Hepatocyte (in vitro differentiated cells): ENCODE results near the gene ORM1. TPM values are rescaled to one million over a fixed set of nuclear protein-coding genes. Genes with fewer than 3 reads are reported as not detected.

ENCODE experiments used
- DNase-seq: peaks from one replicate; pipeline ENCODE4 v3.0.0-alpha.2; 2016; ENCODE audit warnings: low spot score
- H2AFZ ChIP-seq: fragments of 200-600 bp; sonication (generic); 2 replicates; pipeline ENCODE4 v1.6.0; 2016; ENCODE audit warnings: antibody characterized with exemption, mild to moderate bottlenecking
- H3K27ac ChIP-seq: fragments of 200-600 bp; sonication (generic); 2 replicates; pipeline ENCODE4 v1.5.1; 2016; ENCODE audit warnings: mild to moderate bottlenecking
- H3K27me3 ChIP-seq: fragments of 200-600 bp; sonication (generic); 2 replicates; pipeline ENCODE4 v1.6.1; 2016
- H3K36me3 ChIP-seq: fragments of 200-600 bp; sonication (generic); replicated peaks from 2 replicates; pipeline ENCODE4 v1.5.1; 2016; ENCODE audit warnings: low read depth; ENCODE audit not compliant: insufficient read depth
- H3K4me1 ChIP-seq: fragments of 200-600 bp; sonication (generic); 2 replicates; pipeline ENCODE4 v1.5.1; 2016; ENCODE audit warnings: mild to moderate bottlenecking, moderate library complexity; ENCODE audit not compliant: insufficient read depth
- H3K4me2 ChIP-seq: fragments of 200-600 bp; sonication (generic); 2 replicates; pipeline ENCODE4 v1.6.0; 2016
- H3K4me3 ChIP-seq: fragments of 200-600 bp; sonication (generic); 2 replicates; pipeline ENCODE4 v1.5.1; 2016; ENCODE audit warnings: mild to moderate bottlenecking
- H3K79me2 ChIP-seq: fragments of 200-600 bp; sonication (generic); 2 replicates; pipeline ENCODE4 v1.6.0; 2017; ENCODE audit warnings: mild to moderate bottlenecking
- H3K9me2 ChIP-seq: fragments of 200-600 bp; sonication (generic); replicated peaks from 2 replicates; pipeline ENCODE4 v1.6.0; 2017; ENCODE audit warnings: mild to moderate bottlenecking; ENCODE audit not compliant: insufficient read depth
- H3K9me3 ChIP-seq: fragments of 200-600 bp; sonication (generic); 2 replicates; pipeline ENCODE4 v1.5.1; 2016; ENCODE audit warnings: low read depth, mild to moderate bottlenecking
- H4K20me1 ChIP-seq: fragments of 200-600 bp; sonication (generic); 2 replicates; pipeline ENCODE4 v1.6.0; 2016; ENCODE audit warnings: mild to moderate bottlenecking; ENCODE audit not compliant: insufficient read depth, poor library complexity, severe bottlenecking
- CTCF ChIP-seq: fragments of 200-600 bp; sonication (generic); IDR thresholded peaks from 2 replicates; pipeline ENCODE4 v1.5.1; 2016; ENCODE audit warnings: antibody characterized with exemption, mild to moderate bottlenecking; ENCODE audit not compliant: poor library complexity
- EZH2 ChIP-seq: fragments of 200-600 bp; sonication (generic); IDR thresholded peaks from 2 replicates; pipeline ENCODE4 v1.6.1; 2016; ENCODE audit warnings: antibody characterized with exemption, mild to moderate bottlenecking, borderline replicate concordance
- EZH2phosphoT487 ChIP-seq: fragments of 200-600 bp; sonication (generic); IDR thresholded peaks from one replicate; pipeline ENCODE4 v1.6.1; 2018; ENCODE audit warnings: antibody characterized with exemption, mild to moderate bottlenecking, low read depth, moderate library complexity; ENCODE audit not compliant: unreplicated experiment, severe bottlenecking
- WGBS: methylation state at CpG from one replicate; pipeline ENCODE4 v1.1.6; 2016; ENCODE audit warnings: low lambda C conversion rate; ENCODE audit errors: missing lambda C conversion rate; 5-methylcytosine and 5-hydroxymethylcytosine counted together
- polyA plus RNA-seq: library from polyadenylated mRNA; unstranded; fragments of >200 nt; fragmentation: Nextera tagmentation; extraction: Ambion mirVana; gene quantifications from 2 replicates; pipeline ENCODE4 v1.2.1, GENCODE V29; 2016
- total RNA-seq: library from RNA; depleted of rRNA; stranded (reverse); fragments of >200 nt; gene quantifications from 2 replicates; pipeline ENCODE4 v1.2.3, GENCODE V29; 2014

The ORM1 gene
- total and polyA plus RNA-seq, 2 experiments from 2014 or later, result 472 to 976 TPM

- Histone ChIP-seq H3K4me2 (no peak overlapping the region), H2AFZ (no peak overlapping the region), H3K4me3 (no peak overlapping the region), H4K20me1 (no peaks in the 10 kb centered on the region), H3K9me2 (no peaks in the 10 kb centered on the region), H3K27ac (no peak overlapping the region), H3K9me3 (no peaks in the 10 kb centered on the region), H3K27me3 (no peaks in the 10 kb centered on the region), H3K36me3 (peaks cover 4% of the 10 kb centered on the region), H3K79me2 (no peaks in the 10 kb centered on the region), H3K4me1 (no peaks in the 10 kb centered on the region)
- WGBS, result 93% methylated on average over 6 of the region's 6 CpGs
- TF ChIP-seq CTCF (no peak), EZH2phosphoT487 (no peak), EZH2 (no peak)
- no peak for DNase-seq
These were observed 33.9 kb downstream of the ORM1 start for GRCh38 chr9:114356792-114357191.

- Histone ChIP-seq H4K20me1 (no peaks in the 10 kb centered on the region), H3K79me2 (no peaks in the 10 kb centered on the region), H3K27ac (no peak overlapping the region), H3K4me3 (no peak overlapping the region), H3K9me3 (no peaks in the 10 kb centered on the region), H2AFZ (no peak overlapping the region), H3K36me3 (peaks cover 4% of the 10 kb centered on the region), H3K27me3 (no peaks in the 10 kb centered on the region), H3K4me1 (no peaks in the 10 kb centered on the region), H3K4me2 (no peak overlapping the region), H3K9me2 (no peaks in the 10 kb centered on the region)
- no peak for DNase-seq
- 97% methylated on average over 6 of the region's 6 CpGs for WGBS
- TF ChIP-seq EZH2phosphoT487 (no peak), CTCF (no peak), EZH2 (no peak)
These were observed 34.5 kb downstream of the ORM1 start for GRCh38 chr9:114357360-114357759.

GRCh38 chr9:114357911-114358328, 35.0 kb downstream of the ORM1 start:
- Histone ChIP-seq H3K4me1 (no peaks in the 10 kb centered on the region), H3K4me3 (no peak overlapping the region), H2AFZ (no peak overlapping the region), H3K4me2 (no peak overlapping the region), H3K27ac (no peak overlapping the region), H3K79me2 (no peaks in the 10 kb centered on the region), H3K9me2 (no peaks in the 10 kb centered on the region), H3K27me3 (no peaks in the 10 kb centered on the region), H4K20me1 (no peaks in the 10 kb centered on the region), H3K9me3 (no peaks in the 10 kb centered on the region), H3K36me3 (peaks cover 6% of the 10 kb centered on the region)
- 98% methylated on average over 9 of the region's 9 CpGs for WGBS
- no peak for DNase-seq
- TF ChIP-seq EZH2, result no peak
- no peak for TF ChIP-seq EZH2phosphoT487
- no peak for TF ChIP-seq CTCF

- DNase-seq, result no peak
- Histone ChIP-seq H3K9me3 (no peaks in the 10 kb centered on the region), H3K27me3 (no peaks in the 10 kb centered on the region), H3K4me3 (no peak overlapping the region), H3K4me1 (peaks cover 12% of the 10 kb centered on the region), H3K27ac (no peak overlapping the region), H3K79me2 (no peaks in the 10 kb centered on the region), H3K9me2 (no peaks in the 10 kb centered on the region), H2AFZ (no peak overlapping the region), H3K36me3 (peaks cover 6% of the 10 kb centered on the region), H4K20me1 (no peaks in the 10 kb centered on the region), H3K4me2 (no peak overlapping the region)
- TF ChIP-seq CTCF (no peak), EZH2 (no peak), EZH2phosphoT487 (no peak)
- WGBS, result 94% methylated on average over 7 of the region's 7 CpGs
These were observed 36.9 kb downstream of the ORM1 start for GRCh38 chr9:114359801-114360200.
